A673 (cell line): ENCODE measurements around the gene UGT1A8.
"Not testable (repeated sequence)": the region's sequence is repeated elsewhere in the genome, so short reads cannot be mapped to it uniquely, and the experiment has no call there.

ENCODE experiments used
- CTCF ChIP-seq: fragments of 300-800, 200-600 bp; sonication (generic); conservative IDR thresholded peaks from 2 replicates; pipeline ENCODE4 v1.5.1; 2017; ENCODE audit warnings: low read depth, mild to moderate bottlenecking, antibody characterized with exemption, low read length, moderate library complexity, mixed read lengths
- EZH2 ChIP-seq: fragments of 200-600 bp; sonication (generic); IDR thresholded peaks from 2 replicates; pipeline ENCODE4 v1.6.1; 2017; ENCODE audit warnings: borderline replicate concordance, low read depth, mild to moderate bottlenecking, mixed read lengths, antibody characterized with exemption, low read length; ENCODE audit not compliant: poor library complexity, severe bottlenecking

GRCh38 chr2:233636306-233636705 is 18.9 kb downstream of the UGT1A8 start, which contains the start of gene UGT1A10:
- not testable (repeated sequence) for TF ChIP-seq CTCF, EZH2
